Cerebellar nuclear complex (tissue), 1 donor: ENCODE data around the gene IL20RB.
A peak's percentile ranks its signal among the peaks of the same experiment; 100 is the strongest.
"Not testable (repeated sequence)": the region's sequence is repeated elsewhere in the genome, so short reads cannot be mapped to it uniquely, and the experiment has no call there.

Experiments
- DNase-seq, 2 experiments: peaks; one replicate each; lab custom pipeline; 2025; lab: John Stamatoyannopoulos, UW

The IL20RB gene

DNA sequence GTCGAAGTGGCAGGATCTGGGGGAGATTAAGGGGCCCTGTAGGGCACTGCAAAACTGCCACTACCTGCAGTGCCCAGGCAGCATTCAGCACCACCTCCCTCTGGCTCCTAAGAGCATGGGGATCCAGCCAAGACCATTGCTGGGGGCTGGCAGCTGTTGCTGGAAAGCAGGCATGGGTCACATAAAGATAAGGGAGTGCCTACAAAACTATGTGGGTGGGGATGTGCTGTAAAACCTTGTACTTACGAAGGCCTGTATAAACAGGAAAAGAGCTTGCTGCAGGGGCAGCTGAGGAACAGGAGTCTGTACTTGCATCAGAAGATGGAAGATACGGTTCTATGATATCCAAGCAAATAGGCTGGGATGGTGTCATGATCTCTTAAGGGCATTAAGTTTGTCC, 27.1 kb downstream of the IL20RB start:
- no peak for DNase-seq

DNA sequence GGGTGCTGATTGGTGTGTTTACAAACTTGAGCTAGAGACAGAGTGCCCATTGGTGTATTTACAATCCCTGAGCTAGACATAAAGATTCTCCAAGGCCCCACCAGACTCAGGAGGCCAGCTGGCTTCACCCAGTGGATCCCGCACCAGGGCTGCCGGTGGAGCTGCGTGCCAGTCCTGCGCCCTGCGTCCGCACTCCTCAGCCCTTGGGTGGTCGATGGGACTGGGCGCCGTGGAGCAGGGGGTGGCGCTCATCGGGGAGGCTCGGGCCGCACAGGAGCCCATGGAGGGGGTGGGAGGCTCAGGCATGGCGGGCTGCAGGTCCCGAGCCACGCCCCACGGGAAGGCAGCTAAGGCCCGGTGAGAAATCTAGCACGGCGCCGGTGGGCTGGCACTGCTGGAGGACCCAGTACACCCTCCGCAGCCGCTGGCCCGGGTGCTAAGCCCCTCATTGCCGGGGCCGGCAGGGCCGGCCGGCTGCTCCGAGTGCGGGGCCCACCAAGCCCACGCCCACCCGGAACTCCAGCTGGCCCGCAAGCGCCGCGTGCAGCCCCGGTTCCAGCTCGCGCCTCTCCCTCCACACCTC, 29.7 kb downstream of the IL20RB start:
- DNase-seq: not testable (repeated sequence)

DNA sequence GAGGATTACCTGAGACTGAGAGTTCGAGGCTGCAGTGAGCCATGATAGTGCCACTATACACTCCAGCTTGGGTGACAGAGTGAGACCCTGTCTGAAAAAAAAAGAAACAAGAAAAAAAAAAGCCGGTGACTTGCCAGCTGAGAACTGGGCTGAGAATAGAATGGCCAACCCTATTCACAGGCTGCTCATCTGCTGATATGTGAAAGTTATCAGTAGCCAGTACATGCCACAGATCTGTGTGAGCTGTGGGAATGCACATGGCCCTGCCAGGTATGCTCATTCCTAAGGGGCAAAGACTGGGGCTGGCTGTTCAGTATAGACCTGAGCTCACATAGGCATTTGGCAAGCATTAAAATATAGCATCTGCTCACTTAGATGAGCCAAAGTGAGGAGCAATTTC, 30.9 kb downstream of the IL20RB start:
- DNase-seq: no peak

DNA sequence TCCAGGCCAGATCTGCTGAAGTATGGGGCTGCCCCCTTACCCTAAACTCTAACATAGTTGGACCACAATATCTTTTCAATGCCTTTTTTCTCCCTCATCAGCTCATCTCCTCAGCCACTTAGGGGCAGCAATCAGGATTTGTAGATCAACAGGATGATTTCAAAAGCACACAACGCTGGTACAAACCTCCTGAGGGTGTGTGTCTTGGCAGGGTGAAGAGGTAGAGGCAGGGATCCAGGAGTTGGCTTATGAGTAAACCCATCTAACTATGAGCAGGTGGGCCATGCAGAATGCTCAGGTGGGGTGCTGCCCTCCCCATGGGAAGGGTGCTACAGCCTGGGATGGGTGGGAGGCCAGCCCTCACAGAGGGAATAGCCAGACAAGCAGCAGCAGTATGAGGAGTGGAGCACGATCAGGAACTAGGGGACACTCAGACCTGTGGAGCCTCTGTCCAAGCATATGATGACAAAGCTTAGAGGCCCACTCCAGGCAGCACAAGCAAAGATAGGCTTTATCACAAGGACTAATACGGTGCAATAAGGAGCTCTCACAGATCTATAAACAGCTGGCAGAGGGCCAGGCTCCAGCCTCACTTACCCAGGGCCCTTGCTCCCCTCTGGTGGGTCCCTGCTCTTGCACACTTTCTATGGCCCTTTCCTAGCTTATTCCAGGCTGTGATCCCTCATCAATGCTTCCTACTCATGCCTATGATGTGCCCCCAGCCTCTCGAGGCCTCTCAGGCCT, 32.2 kb downstream of the IL20RB start:
- DNase-seq: no peak

DNA sequence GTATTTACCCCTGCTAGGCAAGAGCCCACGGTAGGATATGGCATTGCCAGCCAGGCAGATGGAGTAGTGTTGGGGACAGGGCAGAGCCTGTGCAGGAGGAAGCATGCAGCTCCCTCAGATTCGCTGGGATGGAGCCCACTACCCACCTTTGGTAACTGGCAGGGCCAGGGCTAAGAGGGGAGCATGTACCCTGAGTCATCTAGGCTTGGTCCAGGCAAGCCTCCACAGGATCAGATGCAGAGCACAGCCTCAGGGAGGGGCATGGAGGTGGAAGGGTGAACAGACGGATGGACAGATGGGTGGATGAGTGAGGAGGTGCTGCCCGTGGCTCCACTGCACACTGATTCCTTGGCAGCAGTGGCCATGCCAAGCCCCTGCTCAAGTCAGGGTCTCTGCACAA, 33.0 kb downstream of the IL20RB start:
- no peak for DNase-seq

DNA sequence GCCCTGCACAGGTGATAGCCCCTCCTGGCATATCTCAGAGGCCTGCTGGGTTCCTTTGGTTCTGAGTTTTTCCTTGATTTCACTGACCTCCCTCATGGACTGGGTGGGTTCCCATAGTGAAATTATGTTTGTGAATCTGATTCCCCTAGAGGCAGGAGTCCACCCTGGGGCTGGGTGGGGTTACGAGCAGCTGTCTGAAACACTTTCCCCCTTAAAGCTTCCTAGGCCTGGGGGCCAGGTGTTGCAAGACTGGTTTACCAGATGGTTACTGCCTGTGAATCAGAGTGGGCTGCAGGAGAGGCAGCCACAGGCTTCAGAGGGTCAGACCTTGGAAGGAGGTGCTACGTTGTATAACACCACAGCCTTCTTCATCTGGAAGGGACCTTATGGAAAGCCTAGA, 34.3 kb downstream of the IL20RB start:
- DNase-seq: no peak

DNA sequence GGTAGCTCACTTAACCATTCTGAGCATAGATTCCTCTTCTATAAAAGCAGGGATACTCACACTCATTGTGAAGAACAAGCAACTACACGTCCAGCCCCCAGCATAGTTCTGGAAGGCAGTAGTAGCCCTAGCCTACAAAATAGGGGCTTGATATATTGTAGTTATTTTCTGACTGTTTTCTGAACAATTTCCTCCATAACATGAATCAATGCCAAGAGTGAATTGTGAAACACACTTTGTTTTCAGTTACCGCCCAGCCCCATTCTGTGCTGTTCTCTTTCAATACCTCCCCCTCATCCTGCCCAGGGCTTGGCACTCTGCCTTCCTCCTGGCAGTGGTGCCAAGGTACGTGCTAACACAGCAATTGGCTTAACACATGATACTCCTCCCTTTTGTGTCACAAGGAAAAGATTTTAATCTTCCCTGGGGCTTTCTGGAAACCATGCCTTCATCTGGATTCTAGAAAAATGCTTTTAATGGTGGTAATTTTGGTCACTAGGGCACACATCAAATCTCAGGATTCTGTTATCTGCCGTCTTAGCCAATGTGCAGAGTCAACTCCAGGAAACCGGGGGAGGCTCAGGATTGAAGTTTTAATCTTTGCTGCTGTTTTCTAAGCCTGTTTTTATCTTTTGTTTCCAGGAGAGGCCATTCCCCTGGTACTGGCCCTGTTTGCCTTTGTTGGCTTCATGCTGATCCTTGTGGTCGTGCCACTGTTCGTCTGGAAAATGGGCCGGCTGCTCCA, 37.2 kb downstream of the IL20RB start:
- no peak for DNase-seq

DNA sequence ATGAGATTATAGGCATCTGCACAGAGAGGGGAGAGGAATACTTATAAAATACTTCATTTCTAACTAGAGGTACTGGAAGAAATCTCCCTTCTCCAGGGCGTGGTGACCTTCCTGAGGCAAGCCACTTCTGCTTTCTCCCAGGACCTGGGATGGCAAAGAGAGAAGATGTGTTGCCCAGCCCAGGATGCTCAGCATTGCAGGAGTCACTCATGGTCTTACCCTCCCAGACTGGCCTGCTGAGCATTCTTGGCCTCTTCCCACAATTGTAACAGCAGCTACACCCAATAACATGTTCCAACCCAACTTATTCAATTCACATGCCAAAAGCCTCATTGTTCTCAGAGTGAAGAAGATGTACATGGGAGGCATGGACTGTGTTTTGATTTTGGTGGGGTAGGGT, 37.9 kb downstream of the IL20RB start:
- DNase-seq: no peak

DNA sequence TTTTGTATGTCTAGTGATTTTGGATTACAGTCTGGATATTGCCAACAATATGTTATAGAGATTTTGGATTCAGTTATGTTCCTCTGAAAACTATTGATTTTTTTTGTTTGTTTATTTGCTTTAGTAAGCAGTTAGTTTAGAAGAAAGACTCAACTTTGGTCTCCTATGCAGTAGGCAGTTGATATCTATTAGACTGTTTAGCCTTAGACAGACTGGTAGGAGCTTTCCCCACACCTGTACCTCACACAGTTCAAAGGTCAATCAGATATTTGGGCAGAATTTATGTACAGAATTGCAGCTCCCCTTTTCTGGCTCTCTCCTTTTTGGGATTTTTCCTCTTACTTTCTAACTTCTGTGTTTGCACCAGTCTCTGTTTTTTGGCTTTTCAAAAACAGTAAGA, 42.3 kb downstream of the IL20RB start:
- DNase-seq: no peak

DNA sequence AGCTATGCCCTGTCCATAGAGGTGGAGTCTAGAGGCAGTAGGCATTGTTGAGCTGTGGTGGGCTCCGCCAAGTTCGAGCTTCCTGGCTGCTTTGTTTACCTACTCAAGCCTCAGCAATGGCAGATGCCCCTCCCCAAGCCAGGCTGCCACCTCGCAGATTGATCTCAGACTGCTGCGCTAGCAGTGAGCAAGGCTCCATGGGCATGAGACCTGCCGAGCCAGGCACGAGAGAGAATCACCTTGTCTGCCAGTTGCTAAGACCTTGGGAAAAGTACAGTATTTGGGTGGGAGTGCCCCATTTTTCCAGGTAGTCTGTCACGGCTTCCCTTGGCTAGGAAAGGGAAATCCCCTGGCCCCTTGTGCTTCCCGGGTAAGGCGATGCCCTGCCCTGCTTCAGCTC, 49.6 kb downstream of the IL20RB start:
- not testable (repeated sequence) for DNase-seq

DNA sequence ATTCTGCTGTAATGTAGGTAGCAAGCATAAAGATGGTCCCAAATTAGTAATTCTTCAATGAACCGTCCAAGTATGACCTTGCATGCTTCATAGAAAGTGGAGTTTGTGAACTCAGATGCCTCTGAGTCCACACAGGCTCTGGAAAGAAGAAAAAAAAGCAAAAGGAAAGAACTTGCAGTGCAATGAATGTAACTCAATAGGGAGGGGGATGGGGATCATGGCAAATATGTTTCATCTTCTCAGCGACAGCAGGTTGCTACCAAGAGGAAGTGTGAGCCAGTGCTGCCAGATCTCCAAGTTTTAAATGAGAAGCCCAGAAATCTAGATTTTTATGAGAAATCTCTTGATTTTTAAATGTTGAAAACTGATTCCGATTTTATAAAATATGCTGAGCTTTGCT, 50.3 kb downstream of the IL20RB start:
- no peak for DNase-seq

DNA sequence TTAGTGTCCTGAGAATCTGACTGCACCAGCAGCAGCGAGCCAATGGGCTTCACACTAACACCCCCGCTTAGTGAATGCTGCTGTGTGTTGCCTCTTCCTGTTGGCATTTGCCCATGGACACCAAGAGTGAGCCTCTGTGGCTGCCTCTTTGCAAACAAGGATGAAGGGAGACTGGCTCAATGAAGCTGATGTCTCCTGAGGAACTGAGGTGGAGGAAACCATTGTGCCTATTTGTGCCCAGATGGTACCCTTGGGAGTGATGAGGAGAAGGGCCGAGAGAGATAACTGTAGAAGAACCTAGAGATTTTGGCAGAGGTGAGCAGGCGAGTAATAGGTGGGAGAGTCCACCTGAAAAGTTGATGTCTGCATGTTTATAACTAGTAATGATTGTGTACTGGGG, 51.2 kb downstream of the IL20RB start:
- DNase-seq: no peak

DNA sequence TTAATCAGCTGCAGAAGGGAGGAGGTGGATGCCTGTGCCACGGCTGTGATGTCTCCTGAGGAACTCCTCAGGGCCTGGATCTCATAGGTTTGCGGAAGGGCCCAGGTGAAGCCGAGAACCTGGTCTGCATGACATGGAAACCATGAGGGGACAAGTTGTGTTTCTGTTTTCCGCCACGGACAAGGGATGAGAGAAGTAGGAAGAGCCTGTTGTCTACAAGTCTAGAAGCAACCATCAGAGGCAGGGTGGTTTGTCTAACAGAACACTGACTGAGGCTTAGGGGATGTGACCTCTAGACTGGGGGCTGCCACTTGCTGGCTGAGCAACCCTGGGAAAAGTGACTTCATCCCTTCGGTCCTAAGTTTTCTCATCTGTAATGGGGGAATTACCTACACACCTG, 52.4 kb downstream of the IL20RB start:
- no peak for DNase-seq

DNA sequence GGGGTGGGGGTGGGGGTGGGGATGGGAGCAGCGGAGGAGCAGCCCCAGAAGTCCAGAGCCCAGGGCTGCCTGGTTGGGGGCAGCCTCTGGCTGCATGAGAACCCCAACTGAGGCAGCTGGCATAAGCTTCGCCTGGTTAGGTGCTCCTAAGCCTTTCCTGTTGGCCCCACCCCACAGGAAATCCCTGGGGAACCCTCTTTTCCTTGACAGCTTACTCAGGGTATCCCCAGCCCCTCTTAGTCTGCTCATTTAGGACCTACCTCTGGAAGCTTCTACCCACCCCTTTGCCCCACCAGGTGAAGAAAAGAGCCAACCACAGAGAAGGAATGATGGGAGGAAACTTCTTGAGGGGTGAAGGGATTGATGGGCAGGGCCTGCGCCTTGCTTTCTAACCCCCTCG, 53.4 kb downstream of the IL20RB start:
- DNase-seq: no peak

DNA sequence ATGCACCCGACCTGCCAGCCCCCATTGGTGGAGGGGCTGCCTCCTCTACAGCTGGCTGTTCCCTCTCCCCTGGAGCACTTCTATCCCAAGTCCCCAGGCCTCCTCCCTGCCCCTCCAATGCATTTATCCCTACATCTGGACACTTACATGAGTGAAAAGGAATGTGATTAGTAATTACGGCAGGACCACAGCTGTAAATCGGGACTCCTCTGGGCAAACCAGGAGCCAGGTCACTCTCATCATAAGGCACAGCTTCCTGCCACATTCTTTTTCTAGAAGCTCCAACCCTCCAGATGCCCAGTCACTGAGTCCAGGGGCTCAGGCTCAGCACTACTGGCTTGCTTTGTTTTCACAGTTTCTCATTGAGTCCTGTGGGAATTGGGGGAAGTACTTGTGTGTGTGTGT, 54.3 kb downstream of the IL20RB start:
- no peak for DNase-seq

DNA sequence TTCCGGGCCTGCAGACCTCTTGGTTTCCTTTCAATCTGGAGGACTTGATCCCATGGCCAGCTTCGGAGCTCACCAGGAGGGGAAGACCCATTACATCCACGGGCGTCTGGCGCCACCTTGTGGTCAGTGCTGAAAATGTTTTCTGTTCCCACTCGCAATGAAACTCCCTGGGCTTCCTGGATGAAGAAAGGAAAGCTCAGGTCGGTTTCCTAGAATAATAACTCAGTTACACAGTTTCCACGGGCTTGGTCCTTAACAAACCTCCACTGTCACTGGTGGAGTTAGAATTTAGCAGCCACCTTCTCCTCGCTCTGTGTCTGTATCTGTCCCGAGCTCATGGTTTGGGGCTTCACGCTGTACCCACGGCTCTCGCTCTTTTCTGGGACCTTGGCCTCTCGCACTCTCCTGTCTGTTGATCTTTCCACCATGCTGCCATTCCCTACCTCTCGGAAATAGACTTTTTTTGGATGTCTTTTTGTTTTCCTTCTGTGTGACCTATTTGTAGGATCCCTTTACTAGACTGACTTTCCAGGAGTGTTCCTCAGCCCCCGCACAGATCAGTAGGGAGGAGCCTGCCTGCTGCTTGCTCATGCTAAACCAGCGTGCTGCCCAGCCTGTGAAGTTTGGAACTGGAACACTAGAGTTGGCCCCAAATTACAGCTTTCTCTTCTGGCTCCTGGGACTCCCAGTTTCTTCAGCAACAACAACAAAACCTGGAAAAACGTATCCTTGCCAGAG, 56.3 kb downstream of the IL20RB start:
- peak; percentile 21 to 61 for DNase-seq

DNA sequence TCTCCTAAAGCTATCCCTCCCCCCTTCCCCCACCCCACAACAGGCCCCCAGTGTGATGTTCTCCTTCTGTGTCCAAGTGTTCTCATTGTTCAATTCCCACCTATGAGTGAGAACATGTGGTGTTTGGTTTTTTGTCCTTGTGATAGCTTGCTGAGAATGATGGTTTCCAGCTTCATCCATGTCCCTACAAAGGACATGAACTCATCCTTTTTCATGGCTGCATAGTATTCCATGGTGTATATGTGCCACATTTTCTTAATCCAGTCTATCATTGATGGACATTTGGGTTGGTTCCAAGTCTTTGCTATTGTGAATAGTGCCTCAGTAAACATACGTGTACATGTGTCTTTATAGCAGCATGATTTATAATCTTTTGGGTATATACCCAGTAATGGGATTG, 59.5 kb downstream of the IL20RB start:
- DNase-seq: not testable (repeated sequence)

DNA sequence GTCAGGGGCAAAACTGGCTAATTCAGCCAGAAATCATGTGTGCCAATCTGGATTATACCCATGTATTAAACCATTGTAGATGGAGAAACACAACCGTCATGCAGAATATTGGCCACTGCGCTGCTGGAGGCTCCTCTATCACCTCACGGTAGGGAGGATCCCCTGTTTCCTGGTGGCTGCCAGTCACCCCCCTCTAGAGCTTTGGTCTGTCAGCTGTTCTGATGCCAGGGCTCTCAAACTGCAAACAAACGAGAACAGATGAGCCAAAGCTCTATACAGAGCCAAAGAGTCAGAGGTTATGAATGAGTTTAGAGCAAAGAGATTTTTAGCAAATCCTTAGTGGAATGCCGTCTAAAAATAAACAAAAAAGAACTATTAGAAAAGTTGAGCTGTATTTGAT, 62.5 kb downstream of the IL20RB start:
- no peak for DNase-seq

DNA sequence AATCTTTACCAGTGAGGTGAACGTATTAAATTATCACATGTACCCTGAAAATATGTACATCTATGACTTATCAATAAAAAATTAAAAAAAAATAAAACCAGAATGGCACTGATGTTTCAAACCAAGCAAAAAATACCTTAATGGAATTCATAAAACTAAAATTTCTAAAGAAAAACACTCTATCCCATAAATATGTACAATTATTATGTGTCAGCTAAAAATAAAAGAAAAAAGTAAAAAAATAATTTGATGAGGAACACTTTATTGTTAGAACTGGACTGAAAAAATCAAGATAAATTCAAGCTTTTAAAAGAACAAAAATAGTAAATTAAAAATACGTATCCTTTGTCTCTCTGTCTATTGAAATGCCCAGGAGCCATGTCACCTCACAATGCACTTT, 63.1 kb downstream of the IL20RB start:
- DNase-seq: no peak

DNA sequence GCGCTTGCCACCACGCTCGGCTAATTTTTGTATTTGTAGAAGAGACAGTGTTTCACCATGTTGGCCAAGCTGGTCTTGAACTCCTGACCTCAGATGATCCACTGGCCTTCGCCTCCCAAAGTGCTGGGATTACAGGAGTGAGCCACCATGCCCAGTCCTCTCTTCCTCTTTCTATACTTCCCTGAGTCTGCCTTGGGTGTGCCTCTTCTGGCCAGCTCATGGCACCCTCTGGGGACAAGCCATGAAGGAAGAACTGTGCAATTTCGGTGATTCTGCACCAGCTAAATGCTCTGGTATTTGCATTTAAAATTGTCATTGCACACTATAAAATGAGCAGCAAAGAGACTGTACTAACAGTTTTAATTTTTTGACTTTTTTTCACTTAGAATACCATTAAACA, 66.6 kb downstream of the IL20RB start:
- no peak for DNase-seq

DNA sequence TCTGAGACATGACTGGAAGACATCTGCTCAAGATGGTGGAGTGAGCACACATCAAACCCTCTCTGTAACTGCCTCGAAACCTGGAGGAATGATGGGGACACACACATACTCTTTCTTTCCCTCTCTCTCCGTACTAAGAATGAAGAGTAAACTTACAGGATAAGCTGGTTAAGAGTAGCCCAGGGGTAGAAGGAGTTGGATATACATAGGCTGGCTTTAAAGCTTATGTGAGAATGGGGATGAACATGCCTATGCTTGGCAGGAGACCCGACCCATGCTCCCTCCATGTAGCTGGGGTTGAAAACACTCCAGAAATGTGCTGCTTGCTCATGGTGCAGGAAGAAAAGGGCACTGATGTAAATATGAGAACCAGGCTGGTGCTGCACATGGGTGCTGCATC, 68.9 kb downstream of the IL20RB start:
- DNase-seq: no peak

DNA sequence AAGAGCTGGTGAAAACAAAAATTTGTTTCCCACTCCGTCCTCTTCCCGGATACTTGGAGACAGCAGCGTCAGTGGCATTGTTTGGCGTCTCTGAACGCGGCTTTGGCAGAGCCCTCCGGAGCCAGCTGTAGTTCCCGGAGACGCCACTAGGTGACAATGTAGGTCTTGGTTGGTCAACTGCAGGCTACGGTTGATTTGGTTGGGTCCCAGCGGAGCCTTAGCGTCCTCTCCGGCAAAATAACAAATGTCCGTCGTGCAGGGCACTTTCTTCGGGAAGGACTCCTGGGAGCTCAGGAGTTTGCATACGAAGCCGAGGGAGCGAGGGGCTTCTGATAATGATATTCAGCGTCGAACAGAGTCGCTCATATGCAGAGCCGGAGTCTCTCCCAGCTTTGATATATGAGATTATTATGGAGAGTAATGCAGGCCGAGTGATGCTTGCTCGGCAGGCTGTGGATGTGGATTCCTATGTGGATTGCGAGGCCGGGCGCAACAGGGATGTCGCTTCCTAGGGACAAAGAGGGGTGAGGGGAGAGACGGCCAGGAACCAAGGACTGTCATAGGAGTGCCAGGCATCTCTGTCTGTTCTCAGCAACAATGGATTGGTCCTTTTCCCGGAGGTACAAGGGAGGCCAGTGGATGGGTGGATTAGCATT, 74.8 kb downstream of the IL20RB start:
- peak in 1 of 2 experiments; percentile 50 for DNase-seq
